Ishikawa (cell line): ENCODE data around the gene TRIM72.

Source experiments
- EGR1 ChIP-seq: IDR thresholded peaks from 2 replicates; pipeline ENCODE4 v1.6.1; 2012
- RAD21 ChIP-seq: IDR thresholded peaks from 2 replicates; pipeline ENCODE4 v1.6.1; 2012; ENCODE audit warnings: low read depth
- TAF1 ChIP-seq: IDR thresholded peaks from 2 replicates; pipeline ENCODE4 v1.6.1; 2012; ENCODE audit warnings: low read depth, mild to moderate bottlenecking
- ZBTB7A ChIP-seq: IDR thresholded peaks from 2 replicates; pipeline ENCODE4 v1.6.1; 2012; ENCODE audit warnings: low read depth
- TF ChIP-seq, protein P1 (sequence below): IDR thresholded peaks from 2 replicates; pipeline ENCODE4 v1.6.1; 2012
- TF ChIP-seq, protein P2 (sequence below): IDR thresholded peaks from 2 replicates; pipeline ENCODE4 v1.6.1; 2012; ENCODE audit warnings: low read depth, mild to moderate bottlenecking

DNA sequence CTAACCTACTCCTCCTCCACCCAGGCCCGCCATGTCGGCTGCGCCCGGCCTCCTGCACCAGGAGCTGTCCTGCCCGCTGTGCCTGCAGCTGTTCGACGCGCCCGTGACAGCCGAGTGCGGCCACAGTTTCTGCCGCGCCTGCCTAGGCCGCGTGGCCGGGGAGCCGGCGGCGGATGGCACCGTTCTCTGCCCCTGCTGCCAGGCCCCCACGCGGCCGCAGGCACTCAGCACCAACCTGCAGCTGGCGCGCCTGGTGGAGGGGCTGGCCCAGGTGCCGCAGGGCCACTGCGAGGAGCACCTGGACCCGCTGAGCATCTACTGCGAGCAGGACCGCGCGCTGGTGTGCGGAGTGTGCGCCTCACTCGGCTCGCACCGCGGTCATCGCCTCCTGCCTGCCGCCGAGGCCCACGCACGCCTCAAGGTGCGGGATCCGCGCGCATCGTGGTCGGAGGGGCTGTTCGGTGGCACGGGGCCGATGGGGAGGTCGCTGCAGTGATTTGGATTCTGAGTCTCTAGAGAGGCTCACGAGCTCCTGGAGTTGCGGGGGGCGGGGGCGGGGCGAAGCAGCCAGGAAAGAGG is 878 bp downstream of the TRIM72 start:
- TF ChIP-seq, protein P1, sequence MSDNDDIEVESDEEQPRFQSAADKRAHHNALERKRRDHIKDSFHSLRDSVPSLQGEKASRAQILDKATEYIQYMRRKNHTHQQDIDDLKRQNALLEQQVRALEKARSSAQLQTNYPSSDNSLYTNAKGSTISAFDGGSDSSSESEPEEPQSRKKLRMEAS = no peak
- TF ChIP-seq, protein P2, sequence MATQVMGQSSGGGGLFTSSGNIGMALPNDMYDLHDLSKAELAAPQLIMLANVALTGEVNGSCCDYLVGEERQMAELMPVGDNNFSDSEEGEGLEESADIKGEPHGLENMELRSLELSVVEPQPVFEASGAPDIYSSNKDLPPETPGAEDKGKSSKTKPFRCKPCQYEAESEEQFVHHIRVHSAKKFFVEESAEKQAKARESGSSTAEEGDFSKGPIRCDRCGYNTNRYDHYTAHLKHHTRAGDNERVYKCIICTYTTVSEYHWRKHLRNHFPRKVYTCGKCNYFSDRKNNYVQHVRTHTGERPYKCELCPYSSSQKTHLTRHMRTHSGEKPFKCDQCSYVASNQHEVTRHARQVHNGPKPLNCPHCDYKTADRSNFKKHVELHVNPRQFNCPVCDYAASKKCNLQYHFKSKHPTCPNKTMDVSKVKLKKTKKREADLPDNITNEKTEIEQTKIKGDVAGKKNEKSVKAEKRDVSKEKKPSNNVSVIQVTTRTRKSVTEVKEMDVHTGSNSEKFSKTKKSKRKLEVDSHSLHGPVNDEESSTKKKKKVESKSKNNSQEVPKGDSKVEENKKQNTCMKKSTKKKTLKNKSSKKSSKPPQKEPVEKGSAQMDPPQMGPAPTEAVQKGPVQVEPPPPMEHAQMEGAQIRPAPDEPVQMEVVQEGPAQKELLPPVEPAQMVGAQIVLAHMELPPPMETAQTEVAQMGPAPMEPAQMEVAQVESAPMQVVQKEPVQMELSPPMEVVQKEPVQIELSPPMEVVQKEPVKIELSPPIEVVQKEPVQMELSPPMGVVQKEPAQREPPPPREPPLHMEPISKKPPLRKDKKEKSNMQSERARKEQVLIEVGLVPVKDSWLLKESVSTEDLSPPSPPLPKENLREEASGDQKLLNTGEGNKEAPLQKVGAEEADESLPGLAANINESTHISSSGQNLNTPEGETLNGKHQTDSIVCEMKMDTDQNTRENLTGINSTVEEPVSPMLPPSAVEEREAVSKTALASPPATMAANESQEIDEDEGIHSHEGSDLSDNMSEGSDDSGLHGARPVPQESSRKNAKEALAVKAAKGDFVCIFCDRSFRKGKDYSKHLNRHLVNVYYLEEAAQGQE = no peak
- TF ChIP-seq EGR1 (no peak), ZBTB7A (no peak), TAF1 (no peak), RAD21 (no peak)
